Endodermal cell (in vitro differentiated cells): ENCODE data around the gene TLE4. TPM values are rescaled to one million over a fixed set of nuclear protein-coding genes. Genes with fewer than 3 reads are reported as not detected.

Experiments used
- DNase-seq: peaks from one replicate; pipeline ENCODE4 v3.0.0-alpha.2; 2017
- H3K27ac ChIP-seq: 2 replicates; pipeline ENCODE4 v1.5.1; 2013; ENCODE audit warnings: mild to moderate bottlenecking, low read depth, low read length, moderate library complexity
- H3K27me3 ChIP-seq: 2 replicates; pipeline ENCODE4 v1.6.1; 2013; ENCODE audit warnings: mild to moderate bottlenecking, low read length, moderate library complexity; ENCODE audit not compliant: insufficient read depth, control insufficient read depth, poor library complexity, severe bottlenecking
- H3K36me3 ChIP-seq: 2 replicates; pipeline ENCODE4 v1.7.0; 2013; ENCODE audit warnings: mild to moderate bottlenecking, low read length, moderate library complexity; ENCODE audit not compliant: control insufficient read depth, insufficient read depth
- H3K4me1 ChIP-seq: one replicate; pipeline ENCODE4 v1.7.0; 2013; ENCODE audit warnings: low read length; ENCODE audit not compliant: control insufficient read depth, insufficient read depth
- H3K4me3 ChIP-seq: 2 replicates; pipeline ENCODE4 v1.5.1; 2013; ENCODE audit warnings: mild to moderate bottlenecking, low read length, moderate library complexity
- H3K9ac ChIP-seq: 2 replicates; pipeline ENCODE4 v1.6.1; 2013; ENCODE audit warnings: mild to moderate bottlenecking, low read length, moderate library complexity; ENCODE audit not compliant: poor library complexity, severe bottlenecking; ENCODE audit errors: extremely low read depth
- H3K9me3 ChIP-seq: 2 replicates; pipeline ENCODE4 v1.6.1; 2013; ENCODE audit warnings: mild to moderate bottlenecking, low read length, moderate library complexity; ENCODE audit not compliant: control insufficient read depth
- H3K27ac Mint-ChIP-seq: 2 replicates; pipeline ENCODE4 v1.8.0; 2020; ENCODE audit warnings: mixed read lengths
- H3K27me3 Mint-ChIP-seq: 2 replicates; pipeline ENCODE4 v1.8.0; 2021; ENCODE audit warnings: mild to moderate bottlenecking, mixed read lengths; ENCODE audit not compliant: insufficient read depth
- H3K36me3 Mint-ChIP-seq: 2 replicates; pipeline ENCODE4 v1.8.0; 2020; ENCODE audit warnings: low read depth, mixed read lengths
- H3K4me1 Mint-ChIP-seq: 2 replicates; pipeline ENCODE4 v1.8.0; 2020; ENCODE audit warnings: mixed read lengths
- H3K4me3 Mint-ChIP-seq: 2 replicates; pipeline ENCODE4 v1.8.0; 2020; ENCODE audit warnings: mild to moderate bottlenecking, moderate library complexity, mixed read lengths
- H3K9me3 Mint-ChIP-seq: 2 replicates; pipeline ENCODE4 v1.8.0; 2020; ENCODE audit warnings: mild to moderate bottlenecking, mixed read lengths
- WGBS, 2 experiments: methylation state at CpG; one replicate each; pipeline versions ENCODE4 v1.1.5 to v1.1.7; 2013; ENCODE audit warnings: missing lambda C conversion rate in 2 of 2, mixed read lengths in 1 of 2; ENCODE audit not compliant: insufficient coverage in 1 of 2, insufficient read length in 1 of 2; 5-methylcytosine and 5-hydroxymethylcytosine counted together
- long read RNA-seq, 4 experiments: library from polyadenylated mRNA in 2 of 4; library from RNA in 1 of 4; library from capped mRNA in 1 of 4; stranded (forward) in 3 of 4; unstranded in 1 of 4; transcript quantifications; one replicate each; pipeline ENCODE4 v2.0.0, GENCODE V29; 2020 to 2021; ENCODE audit warnings: inconsistent platforms in 1 of 4
- polyA plus RNA-seq, 2 experiments: library from polyadenylated mRNA; stranded (reverse); fragments of 50-300 nt; gene quantifications; one replicate each; pipeline ENCODE4 v1.2.3, GENCODE V29; 2013
- total RNA-seq, 2 donors: library from RNA; stranded (reverse); fragmentation: NEBNext Ultra II Directional in 1 of 2; extraction: Animal tissue kit (Norgen Biotek cat#: 25700) in 1 of 2; gene quantifications; 2 replicates in 1 of 2; 3 replicates in 1 of 2; pipeline ENCODE4 v1.2.1, GENCODE V29; 2021
- TF ChIP-seq, protein P1 (sequence below): fragments of 200-600 bp; sonication (generic); conservative IDR thresholded peaks from 2 replicates; pipeline ENCODE4 v1.5.0; 2021; ENCODE audit warnings: antibody characterized with exemption, mild to moderate bottlenecking

TLE4 gene
- 10 to 100 TPM; 16.7 to 25.5 TPM for total RNA-seq
- polyA plus RNA-seq (2013, experiment 1 of 2) = 101 TPM
- polyA plus RNA-seq (2013, experiment 2 of 2) = 102 TPM
- long read RNA-seq, experiment 1 = 0 reads
- long read RNA-seq, experiment 2, partial matches to known transcripts = 1 of 1 reads
- long read RNA-seq, experiment 2, other reads (novel, unspliced or antisense) = 0 of 1 reads
- long read RNA-seq, experiment 3, partial matches to known transcripts = 3 of 4 reads
- long read RNA-seq, experiment 3, other reads (novel, unspliced or antisense) = 1 of 4 reads
- long read RNA-seq, experiment 4, partial matches to known transcripts = 1 of 1 reads
- long read RNA-seq, experiment 4, other reads (novel, unspliced or antisense) = 0 of 1 reads

DNA sequence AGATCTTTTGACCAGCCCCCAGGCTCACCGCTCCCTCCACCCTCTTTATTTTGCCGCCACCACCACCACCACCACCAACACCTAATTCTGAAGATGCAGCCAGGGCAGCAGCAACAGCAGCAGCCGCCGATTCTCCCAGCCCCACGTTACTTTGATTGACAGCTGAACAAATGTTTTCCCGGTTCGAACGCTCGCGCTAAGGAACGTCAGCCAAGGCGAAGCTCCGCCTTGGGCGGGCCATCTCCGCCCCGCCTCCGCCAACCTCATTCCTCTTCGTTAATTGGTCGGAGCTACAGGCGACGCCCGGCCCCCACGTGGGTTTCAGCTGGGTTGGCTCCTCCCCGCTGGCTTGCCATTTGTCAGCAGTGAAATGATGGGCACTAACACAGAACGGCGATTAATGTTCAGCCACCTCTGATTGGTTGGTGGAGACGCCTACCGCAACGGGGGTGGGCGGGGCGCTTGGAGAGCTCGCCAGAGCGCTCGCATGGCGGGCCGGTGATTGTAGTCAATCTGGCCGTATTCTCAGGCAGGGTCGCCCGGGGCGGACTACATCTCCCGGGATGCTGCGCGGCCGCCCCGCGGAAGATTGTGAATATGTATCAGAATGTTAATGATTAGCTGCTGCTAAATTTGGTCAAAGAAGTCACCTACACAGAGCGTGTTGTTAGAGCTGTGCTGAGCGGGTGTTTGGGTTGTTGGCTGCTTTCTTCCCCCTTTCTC, at the start of gene TLE4:
Gene TLE4, plus strand, starts transcription at position 657 of the 723 bp plus-strand sequence. CDS start 826 bp downstream, outside the sequence.
- 0 to 1% methylated on average over 18 to 46 of the region's 48 CpGs for WGBS, 2 experiments
- no peak within 1 kb of the TSS for H3K27ac Mint-ChIP-seq
- peaks cover 23% of the 10 kb centered on the region for H3K27me3 Mint-ChIP-seq
- Histone ChIP-seq H3K4me1 (peaks cover 4% of the 10 kb centered on the region), H3K9ac (peak within 1 kb of the TSS; percentile 92), H3K4me3 (peak within 1 kb of the TSS; percentile 97), H3K27ac (peak within 1 kb of the TSS; percentile 98), H3K36me3 (no peaks in the 10 kb centered on the region), H3K9me3 (peaks cover 10% of the 10 kb centered on the region), H3K27me3 (peaks cover 29% of the 10 kb centered on the region)
- H3K4me3 Mint-ChIP-seq = no peak within 1 kb of the TSS
- no peaks in the 10 kb centered on the region for H3K9me3 Mint-ChIP-seq
- TF ChIP-seq, protein P1, sequence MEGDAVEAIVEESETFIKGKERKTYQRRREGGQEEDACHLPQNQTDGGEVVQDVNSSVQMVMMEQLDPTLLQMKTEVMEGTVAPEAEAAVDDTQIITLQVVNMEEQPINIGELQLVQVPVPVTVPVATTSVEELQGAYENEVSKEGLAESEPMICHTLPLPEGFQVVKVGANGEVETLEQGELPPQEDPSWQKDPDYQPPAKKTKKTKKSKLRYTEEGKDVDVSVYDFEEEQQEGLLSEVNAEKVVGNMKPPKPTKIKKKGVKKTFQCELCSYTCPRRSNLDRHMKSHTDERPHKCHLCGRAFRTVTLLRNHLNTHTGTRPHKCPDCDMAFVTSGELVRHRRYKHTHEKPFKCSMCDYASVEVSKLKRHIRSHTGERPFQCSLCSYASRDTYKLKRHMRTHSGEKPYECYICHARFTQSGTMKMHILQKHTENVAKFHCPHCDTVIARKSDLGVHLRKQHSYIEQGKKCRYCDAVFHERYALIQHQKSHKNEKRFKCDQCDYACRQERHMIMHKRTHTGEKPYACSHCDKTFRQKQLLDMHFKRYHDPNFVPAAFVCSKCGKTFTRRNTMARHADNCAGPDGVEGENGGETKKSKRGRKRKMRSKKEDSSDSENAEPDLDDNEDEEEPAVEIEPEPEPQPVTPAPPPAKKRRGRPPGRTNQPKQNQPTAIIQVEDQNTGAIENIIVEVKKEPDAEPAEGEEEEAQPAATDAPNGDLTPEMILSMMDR = no peak
- H3K36me3 Mint-ChIP-seq = no peaks in the 10 kb centered on the region
- H3K4me1 Mint-ChIP-seq = peaks cover 19% of the 10 kb centered on the region
- peak; percentile 100 for DNase-seq

GRCh38 chr9:79522793-79523192, 49.0 kb upstream of the TLE4 start:
- Histone ChIP-seq H3K27ac (no peak overlapping the region), H3K4me3 (no peak overlapping the region), H3K4me1 (no peaks in the 10 kb centered on the region), H3K27me3 (no peaks in the 10 kb centered on the region), H3K9ac (no peak overlapping the region), H3K9me3 (no peaks in the 10 kb centered on the region), H3K36me3 (no peaks in the 10 kb centered on the region)
- H3K27me3 Mint-ChIP-seq = no peaks in the 10 kb centered on the region
- 93 to 95% methylated on average over 4 of the region's 4 CpGs for WGBS, 2 experiments
- no peak for DNase-seq
- H3K4me1 Mint-ChIP-seq = no peaks in the 10 kb centered on the region
- peaks cover 6% of the 10 kb centered on the region for H3K9me3 Mint-ChIP-seq
- no peaks in the 10 kb centered on the region for H3K36me3 Mint-ChIP-seq
- no peak overlapping the region for H3K27ac Mint-ChIP-seq
- H3K4me3 Mint-ChIP-seq = no peak overlapping the region
- TF ChIP-seq, protein P1 = no peak

- no peaks in the 10 kb centered on the region for H3K4me1 Mint-ChIP-seq
- Histone ChIP-seq H3K9me3 (no peaks in the 10 kb centered on the region), H3K9ac (no peak overlapping the region), H3K4me1 (no peaks in the 10 kb centered on the region), H3K4me3 (no peak overlapping the region), H3K36me3 (no peaks in the 10 kb centered on the region), H3K27me3 (no peaks in the 10 kb centered on the region), H3K27ac (no peak overlapping the region)
- no peaks in the 10 kb centered on the region for H3K27me3 Mint-ChIP-seq
- DNase-seq = no peak
- no peak overlapping the region for H3K27ac Mint-ChIP-seq
- peaks cover 6% of the 10 kb centered on the region for H3K9me3 Mint-ChIP-seq
- TF ChIP-seq, protein P1 = no peak
- no peaks in the 10 kb centered on the region for H3K36me3 Mint-ChIP-seq
- no peak overlapping the region for H3K4me3 Mint-ChIP-seq
Observed at GRCh38 chr9:79524266-79524665, 47.5 kb upstream of the TLE4 start.
